ENCODE results near the gene BBS12. TPM values are rescaled to one million over a fixed set of nuclear protein-coding genes. Genes with fewer than 3 reads are reported as not detected.

Gene BBS12
- total and polyA plus RNA-seq, 9 of the 15 experiments (the other 6 are each of a cell fraction or from before 2014, with no cell fraction given): 2.7 to 6.5 (median 3.3) TPM

DNA sequence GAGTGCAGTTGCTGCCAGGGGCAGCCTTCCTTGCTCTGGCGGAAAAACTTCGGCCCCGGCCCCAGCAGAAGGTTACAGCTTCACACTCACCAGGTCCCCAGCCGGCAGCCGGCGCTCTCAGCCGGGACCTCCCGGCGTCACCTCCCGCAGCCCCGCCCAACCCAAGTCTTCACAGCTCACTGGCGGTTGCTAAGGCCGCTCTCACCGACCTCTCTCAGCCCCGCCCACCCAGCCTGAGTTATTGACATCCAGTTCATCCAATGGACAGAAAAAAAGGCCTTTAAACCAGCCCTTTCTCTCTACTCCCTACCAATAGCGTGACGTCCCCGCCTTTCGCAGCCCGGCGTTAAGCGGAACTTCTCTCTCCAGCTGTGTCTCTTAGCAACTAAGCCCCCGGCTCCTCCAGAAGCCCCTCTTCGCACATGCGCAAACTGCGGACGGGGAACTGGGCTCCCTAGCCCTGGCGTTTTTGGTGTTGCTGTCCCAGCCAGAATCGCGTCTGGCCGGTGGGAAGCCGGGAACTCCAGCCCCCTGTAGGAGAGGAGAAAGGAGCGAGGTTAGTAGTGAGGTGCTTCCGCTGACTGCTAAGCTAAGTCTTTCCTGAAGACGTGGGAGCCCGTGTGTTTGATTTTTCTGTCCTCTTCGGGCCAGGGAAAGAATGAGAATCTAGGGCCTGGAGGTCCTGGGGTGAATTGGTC lies at the start of gene BBS12 (continued):
- TF ChIP-seq, protein P1, sequence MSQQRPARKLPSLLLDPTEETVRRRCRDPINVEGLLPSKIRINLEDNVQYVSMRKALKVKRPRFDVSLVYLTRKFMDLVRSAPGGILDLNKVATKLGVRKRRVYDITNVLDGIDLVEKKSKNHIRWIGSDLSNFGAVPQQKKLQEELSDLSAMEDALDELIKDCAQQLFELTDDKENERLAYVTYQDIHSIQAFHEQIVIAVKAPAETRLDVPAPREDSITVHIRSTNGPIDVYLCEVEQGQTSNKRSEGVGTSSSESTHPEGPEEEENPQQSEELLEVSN (IDR thresholded peaks at IDR 0.05; ENCODE audit: borderline replicate concordance in 1 of 2, extremely low read depth in 1 of 2, insufficient read depth in 1 of 2, insufficient read length in 1 of 2, low read depth in 1 of 2, low read length in 1 of 2, poor library complexity in 1 of 2, severe bottlenecking in 1 of 2): peak in 1 of 2 experiments; percentile 64
- no peak for TF ChIP-seq ZFP1 (CRISPR knock-in tag; IDR thresholded peaks at IDR 0.05)
- TF ChIP-seq SIN3A (IDR thresholded peaks at IDR 0.05; ENCODE audit: borderline replicate concordance in 2 of 2, control insufficient read depth in 1 of 2, low read depth in 2 of 2, low read length in 2 of 2): peak; percentile 77 to 98; a peak in 3 of 4 replicates
- no peak for TF ChIP-seq ZZZ3 (IDR thresholded peaks at IDR 0.05)
- peak; percentile 40; the same call in 1 of the 2 replicates for TF ChIP-seq PHF8 (IDR thresholded peaks at IDR 0.05; ENCODE audit: borderline replicate concordance, low read length)
- no peak for TF ChIP-seq PHF21A (IDR thresholded peaks at IDR 0.05; ENCODE audit: borderline replicate concordance, low read depth)
- peak; percentile 80 for TF ChIP-seq ATF7 (IDR thresholded peaks at IDR 0.05)
- no peak for TF ChIP-seq HEY1 (CRISPR knock-in tag; IDR thresholded peaks at IDR 0.05; ENCODE audit: borderline replicate concordance)
- no peak for TF ChIP-seq SIX5 (IDR thresholded peaks at IDR 0.05; ENCODE audit: borderline replicate concordance in 1 of 2, insufficient read depth in 1 of 2, low read depth in 1 of 2, low read length in 2 of 2)
- TF ChIP-seq MXI1 (IDR thresholded peaks at IDR 0.05; ENCODE audit: low read depth, low read length): peak; percentile 81
- TF ChIP-seq RUNX1 (IDR thresholded peaks at IDR 0.05; ENCODE audit: low read depth): no peak; the same call in 1 of the 2 replicates
- TF ChIP-seq, protein P2, sequence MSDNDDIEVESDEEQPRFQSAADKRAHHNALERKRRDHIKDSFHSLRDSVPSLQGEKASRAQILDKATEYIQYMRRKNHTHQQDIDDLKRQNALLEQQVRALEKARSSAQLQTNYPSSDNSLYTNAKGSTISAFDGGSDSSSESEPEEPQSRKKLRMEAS (CRISPR knock-in tag; IDR thresholded peaks at IDR 0.05): peak; percentile 67; the same call in 1 of the 2 replicates
- TF ChIP-seq HCFC1 (IDR thresholded peaks at IDR 0.05; ENCODE audit: low read depth, low read length): peak; percentile 41; the same call in 1 of the 2 replicates
- TF ChIP-seq HNRNPLL (IDR thresholded peaks at IDR 0.05; ENCODE audit: low read depth, low read length, poor library complexity, severe bottlenecking): peak; percentile 98
- peak; percentile 88 for TF ChIP-seq MBD2 (IDR thresholded peaks at IDR 0.05; ENCODE audit: borderline replicate concordance, low read depth)
- TF ChIP-seq, protein P3, sequence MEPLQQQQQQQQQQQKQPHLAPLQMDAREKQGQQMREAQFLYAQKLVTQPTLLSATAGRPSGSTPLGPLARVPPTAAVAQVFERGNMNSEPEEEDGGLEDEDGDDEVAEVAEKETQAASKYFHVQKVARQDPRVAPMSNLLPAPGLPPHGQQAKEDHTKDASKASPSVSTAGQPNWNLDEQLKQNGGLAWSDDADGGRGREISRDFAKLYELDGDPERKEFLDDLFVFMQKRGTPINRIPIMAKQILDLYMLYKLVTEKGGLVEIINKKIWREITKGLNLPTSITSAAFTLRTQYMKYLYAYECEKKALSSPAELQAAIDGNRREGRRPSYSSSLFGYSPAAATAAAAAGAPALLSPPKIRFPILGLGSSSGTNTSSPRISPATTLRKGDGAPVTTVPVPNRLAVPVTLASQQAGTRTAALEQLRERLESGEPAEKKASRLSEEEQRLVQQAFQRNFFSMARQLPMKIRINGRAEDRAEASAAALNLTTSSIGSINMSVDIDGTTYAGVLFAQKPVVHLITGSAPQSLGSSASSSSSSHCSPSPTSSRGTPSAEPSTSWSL (CRISPR knock-in tag; IDR thresholded peaks at IDR 0.05; ENCODE audit: borderline replicate concordance): no peak
- no peak for TF ChIP-seq NR2C2 (CRISPR knock-in tag; IDR thresholded peaks at IDR 0.05)
- TF ChIP-seq NR2C2 (tag; IDR thresholded peaks at IDR 0.05): peak; percentile 61
- peak; percentile 99 for TF ChIP-seq ZBTB7A (IDR thresholded peaks at IDR 0.05; ENCODE audit: borderline replicate concordance, control insufficient read depth, low read depth, low read length)
- TF ChIP-seq HDAC1 (IDR thresholded peaks at IDR 0.05): peak in 1 of 2 experiments; percentile 94; a peak in 2 of 4 replicates
- peak; percentile 91 for TF ChIP-seq NFYB (IDR thresholded peaks at IDR 0.05; ENCODE audit: extremely low read depth, insufficient read length)
- peak; percentile 56; the same call in 1 of the 2 replicates for TF ChIP-seq CXXC5 (CRISPR knock-in tag; IDR thresholded peaks at IDR 0.05)
- no peak for TF ChIP-seq HOXB6 (CRISPR knock-in tag; IDR thresholded peaks at IDR 0.05; ENCODE audit: borderline replicate concordance)

All from K562 (cell line).